Esophagus squamous epithelium (tissue), 5 donors: ENCODE measurements around the gene TUBAL3. TPM values are rescaled to one million over a fixed set of nuclear protein-coding genes. Genes with fewer than 3 reads are reported as not detected.

ENCODE experiments used
- DNase-seq: peaks from one replicate; lab custom pipeline; 2025; lab: John Stamatoyannopoulos, UW
- H3K27ac ChIP-seq, 4 donors: fragments of 200-600 bp; sonication (generic); one replicate each; pipeline ENCODE4 v1.5.1; 2016 to 2019; ENCODE audit warnings: mild to moderate bottlenecking in 1 of 4
- H3K27me3 ChIP-seq, 4 donors: fragments of 200-600 bp; sonication (generic); 1 replicate in 3 of 4; 2 replicates in 1 of 4; pipeline versions ENCODE4 v1.5.1 to v1.6.0; 2017 to 2021; ENCODE audit warnings: antibody characterized with exemption in 1 of 4
- H3K36me3 ChIP-seq, 3 donors: fragments of 200-600 bp; sonication (generic); one replicate each; pipeline ENCODE4 v1.5.1; 2016 to 2019
- H3K4me1 ChIP-seq, 3 donors: fragments of 200-600 bp; sonication (generic); one replicate each; pipeline ENCODE4 v1.5.1; 2017 to 2019
- H3K4me3 ChIP-seq, 4 donors: fragments of 200-600 bp; sonication (generic); 1 replicate in 3 of 4; 2 replicates in 1 of 4; pipeline ENCODE4 v1.5.1; 2016 to 2019; ENCODE audit warnings: mild to moderate bottlenecking in 2 of 4, moderate library complexity in 1 of 4
- H3K9me3 ChIP-seq, 3 donors: fragments of 200-600 bp; sonication (generic); one replicate each; pipeline ENCODE4 v1.5.1; 2016 to 2019
- CTCF ChIP-seq, 6 experiments: fragments of 450-650 bp in 4 of 6; fragments of 200-600 bp in 2 of 6; sonication (generic) in 2 of 6; IDR thresholded peaks; one replicate each; pipeline ENCODE4 v1.5.1; 2016 to 2019; ENCODE audit warnings: antibody characterized with exemption in 6 of 6, mild to moderate bottlenecking in 4 of 6, moderate library complexity in 4 of 6
- POLR2A ChIP-seq, 4 donors: fragments of 450-650 bp; IDR thresholded peaks; one replicate each; pipeline ENCODE4 v1.6.1; 2017; ENCODE audit warnings: antibody characterized with exemption in 4 of 4, mild to moderate bottlenecking in 4 of 4, moderate library complexity in 3 of 4
- WGBS, 2 donors: methylation state at CpG; one replicate each; pipeline ENCODE4 v1.1.5; 2018; 5-methylcytosine and 5-hydroxymethylcytosine counted together
- intact Hi-C: fragments of 100-400 bp; cut with DNase I; formaldehyde crosslinking; loops from one replicate; pipeline ENCODE4 v1.15.0; 2022
- total RNA-seq, 4 donors: library from RNA; depleted of rRNA; stranded (reverse); fragments of >200 nt; gene quantifications; one replicate each; pipeline ENCODE4 v1.1.0, GENCODE V29; 2016
- donor health status: DM: yes; HTN: yes; CAD: no.

The TUBAL3 gene
- total RNA-seq, 4 donors from 2014 or later = 0.19 TPM; not detected in 2

- no peak overlapping the region for H3K4me3 ChIP-seq
- whole genome bisulfite sequencing, 2 donors = 62 to 72% methylated on average over 4 of the region's 4 CpGs
- H3K4me1 ChIP-seq = no peaks in the 10 kb centered on the region
- TF ChIP-seq CTCF (IDR thresholded peaks at IDR 0.05) = no peak
- TF ChIP-seq POLR2A (IDR thresholded peaks at IDR 0.05) = no peak
- no peaks in the 10 kb centered on the region for H3K36me3 ChIP-seq
- intact Hi-C loops = no loop called here
- H3K27me3 ChIP-seq = no peaks in the 10 kb centered on the region
- no peak overlapping the region for H3K27ac ChIP-seq
- DNase-seq = no peak
- no peaks in the 10 kb centered on the region for H3K9me3 ChIP-seq
These were observed 57.7 kb downstream of the TUBAL3 start for GRCh38 chr10:5346881-5347280.

- Histone ChIP-seq H3K27ac (no peak overlapping the region), H3K4me3 (no peak overlapping the region), H3K4me1 (no peaks in the 10 kb centered on the region), H3K9me3 (no peaks in the 10 kb centered on the region), H3K36me3 (no peaks in the 10 kb centered on the region), H3K27me3 (no peaks in the 10 kb centered on the region)
- intact Hi-C loops = no loop called here
- DNase-seq = no peak
- TF ChIP-seq POLR2A (IDR thresholded peaks at IDR 0.05) (no peak), CTCF (IDR thresholded peaks at IDR 0.05) (no peak)
These were observed 59.9 kb downstream of the TUBAL3 start for GRCh38 chr10:5344746-5345145.

- H3K4me1 ChIP-seq = no peaks in the 10 kb centered on the region
- no peak overlapping the region for H3K4me3 ChIP-seq
- H3K36me3 ChIP-seq = no peaks in the 10 kb centered on the region
- H3K27me3 ChIP-seq = no peaks in the 10 kb centered on the region
- TF ChIP-seq CTCF (IDR thresholded peaks at IDR 0.05) = no peak
- no peak for TF ChIP-seq POLR2A (IDR thresholded peaks at IDR 0.05)
- no peak overlapping the region for H3K27ac ChIP-seq
- no peaks in the 10 kb centered on the region for H3K9me3 ChIP-seq
- WGBS, 2 donors = 75 to 77% methylated on average over 4 of the region's 4 CpGs
- intact Hi-C loops = no loop called here
- DNase-seq = no peak
These were observed 60.6 kb downstream of the TUBAL3 start for GRCh38 chr10:5343979-5344378.

- no peaks in the 10 kb centered on the region for H3K4me1 ChIP-seq
- H3K27me3 ChIP-seq = no peaks in the 10 kb centered on the region
- DNase-seq = no peak
- TF ChIP-seq CTCF (IDR thresholded peaks at IDR 0.05) = no peak
- TF ChIP-seq POLR2A (IDR thresholded peaks at IDR 0.05) = no peak
- no peaks in the 10 kb centered on the region for H3K9me3 ChIP-seq
- WGBS, 2 donors = 50 to 64% methylated on average over 4 of the region's 4 CpGs
- H3K27ac ChIP-seq = no peak overlapping the region
- no peak overlapping the region for H3K4me3 ChIP-seq
- H3K36me3 ChIP-seq = no peaks in the 10 kb centered on the region
- intact Hi-C loops = no loop called here
These were observed 61.1 kb downstream of the TUBAL3 start for GRCh38 chr10:5343561-5343960.

Other genes starting within 250 kb of the TUBAL3 start
- gene AKR1C8, start 219.7 kb downstream of the TUBAL3 start, total RNA-seq = not detected
- gene AKR1C4, start 208.0 kb downstream of the TUBAL3 start, total RNA-seq = not detected
- gene UCN3, start 39.9 kb downstream of the TUBAL3 start, total RNA-seq = not detected
- 100 to 1,000 TPM in 2 of 4 donors, 10 to 100 TPM in 2; 77.8 to 170 (median 107) TPM for gene NET1, start 7.7 kb upstream of the TUBAL3 start, total RNA-seq
- gene CALML5, start 94.7 kb upstream of the TUBAL3 start, total RNA-seq = 100 to 1,000 TPM in 1 of 4 donors, 10 to 100 TPM in 3; 14.5 to 148 (median 22.6) TPM
- gene CALML3, start 120.1 kb upstream of the TUBAL3 start, total RNA-seq = 100 to 1,000 TPM; 196 to 799 (median 315) TPM